WTC11 (cell line): ENCODE data around the gene MTMR3. TPM values are rescaled to one million over a fixed set of nuclear protein-coding genes. Genes with fewer than 3 reads are reported as not detected.

Experiments
- ATAC-seq: fragments of 200-7000 bp; cut with Tn5 transposase; 2 replicates; pipeline ENCODE4 v1.10.0; 2021; ENCODE audit warnings: mild to moderate bottlenecking, moderate library complexity
- CTCF ChIA-PET: fragments of 300-600 bp; sonication (Branson Sonifier 250); formaldehyde crosslinking; loops from one replicate; lab custom pipeline; 2021; ENCODE audit warnings: antibody characterized with exemption; lab: Charles Lee
- POLR2A ChIA-PET: fragments of 350-600 bp; sonication (Branson Sonifier 250); formaldehyde crosslinking; loops from one replicate; lab custom pipeline; 2021; ENCODE audit warnings: antibody characterized with exemption; lab: Charles Lee
- DNase-seq: peaks from one replicate; pipeline ENCODE4 v3.0.0; 2021; ENCODE audit warnings: low spot score
- H3K27ac Mint-ChIP-seq: 2 replicates; pipeline ENCODE4 v1.8.0; 2021; ENCODE audit warnings: mixed read lengths
- H3K27me3 Mint-ChIP-seq: 2 replicates; pipeline ENCODE4 v1.8.0; 2021; ENCODE audit warnings: low read depth, mild to moderate bottlenecking, moderate library complexity, mixed read lengths
- H3K36me3 Mint-ChIP-seq: 2 replicates; pipeline ENCODE4 v1.8.0; 2021; ENCODE audit warnings: mixed read lengths
- H3K4me1 Mint-ChIP-seq: 2 replicates; pipeline ENCODE4 v1.8.0; 2022; ENCODE audit warnings: mixed read lengths
- H3K4me3 Mint-ChIP-seq: 2 replicates; pipeline ENCODE4 v1.8.0; 2021; ENCODE audit warnings: mild to moderate bottlenecking, moderate library complexity, mixed read lengths
- H3K9me3 Mint-ChIP-seq: 2 replicates; pipeline ENCODE4 v1.8.0; 2021; ENCODE audit warnings: mixed read lengths
- ATF3 ChIP-seq: sonication (generic); formaldehyde crosslinking; conservative IDR thresholded peaks from 2 replicates; pipeline ENCODE4 v1.8.1; 2022; ENCODE audit warnings: mild to moderate bottlenecking, missing genetic modification reagents
- CREB1 ChIP-seq: sonication (generic); formaldehyde crosslinking; IDR thresholded peaks from 2 replicates; pipeline ENCODE4 v1.8.0; 2023; ENCODE audit warnings: mild to moderate bottlenecking, missing genetic modification reagents
- E2F1 ChIP-seq: sonication (generic); formaldehyde crosslinking; IDR thresholded peaks from 2 replicates; pipeline ENCODE4 v1.8.0; 2022; ENCODE audit warnings: mild to moderate bottlenecking, missing genetic modification reagents
- E2F4 ChIP-seq: sonication (generic); formaldehyde crosslinking; IDR thresholded peaks from 2 replicates; pipeline ENCODE4 v1.8.1; 2022; ENCODE audit warnings: low read depth, mild to moderate bottlenecking, moderate library complexity, missing genetic modification reagents, borderline replicate concordance
- E2F5 ChIP-seq: sonication (generic); formaldehyde crosslinking; IDR thresholded peaks from 2 replicates; pipeline ENCODE4 v1.8.1; 2022; ENCODE audit warnings: mild to moderate bottlenecking, moderate library complexity, missing genetic modification reagents
- FOXP4 ChIP-seq: sonication (generic); formaldehyde crosslinking; IDR thresholded peaks from 2 replicates; pipeline ENCODE4 v1.8.0; 2022; ENCODE audit warnings: mild to moderate bottlenecking, missing genetic modification reagents
- IRF1 ChIP-seq: sonication (generic); formaldehyde crosslinking; IDR thresholded peaks from 2 replicates; pipeline ENCODE4 v1.8.0; 2023; ENCODE audit warnings: missing genetic modification reagents
- JUN ChIP-seq: sonication (generic); formaldehyde crosslinking; IDR thresholded peaks from 2 replicates; pipeline ENCODE4 v1.8.0; 2023; ENCODE audit warnings: mild to moderate bottlenecking, missing genetic modification reagents
- MYBL2 ChIP-seq: sonication (generic); formaldehyde crosslinking; IDR thresholded peaks from 2 replicates; pipeline ENCODE4 v1.8.1; 2023; ENCODE audit warnings: mild to moderate bottlenecking, moderate library complexity, missing genetic modification reagents
- PRRX2 ChIP-seq: fragments of 250-450 bp; sonication (Bioruptor Pico); IDR thresholded peaks from 2 replicates; pipeline ENCODE4 v1.8.0; 2021; ENCODE audit warnings: mild to moderate bottlenecking
- SMAD3 ChIP-seq: sonication (generic); formaldehyde crosslinking; IDR thresholded peaks from 2 replicates; pipeline ENCODE4 v1.8.0; 2022; ENCODE audit warnings: missing genetic modification reagents, mild to moderate bottlenecking, borderline replicate concordance
- TEAD1 ChIP-seq: sonication (generic); formaldehyde crosslinking; IDR thresholded peaks from 2 replicates; pipeline ENCODE4 v1.8.0; 2022; ENCODE audit warnings: mild to moderate bottlenecking, missing genetic modification reagents
- ZMAT4 ChIP-seq: fragments of 250-450 bp; sonication (Bioruptor Pico); IDR thresholded peaks from 2 replicates; pipeline ENCODE4 v1.9.0; 2021; ENCODE audit warnings: mild to moderate bottlenecking
- ZNF219 ChIP-seq: sonication (generic); formaldehyde crosslinking; IDR thresholded peaks from 2 replicates; pipeline ENCODE4 v1.8.0; 2023; ENCODE audit warnings: missing genetic modification reagents, mild to moderate bottlenecking, borderline replicate concordance
- ZNF512 ChIP-seq: sonication (generic); formaldehyde crosslinking; IDR thresholded peaks from 2 replicates; pipeline ENCODE4 v1.8.1; 2022; ENCODE audit warnings: missing genetic modification reagents, borderline replicate concordance
- ZNF671 ChIP-seq: fragments of 250-450 bp; sonication (Bioruptor Pico); IDR thresholded peaks from 2 replicates; pipeline ENCODE4 v1.8.0; 2021; ENCODE audit warnings: mild to moderate bottlenecking
- total RNA-seq: library from RNA; stranded (reverse); gene quantifications from 3 replicates; pipeline ENCODE4 v1.2.3, GENCODE V29; 2021

MTMR3 gene
- total RNA-seq, 1 experiment from 2014 or later: 19.2 TPM

- no peaks in the 10 kb centered on the region for H3K4me1 Mint-ChIP-seq
- no peaks in the 10 kb centered on the region for H3K27me3 Mint-ChIP-seq
- H3K9me3 Mint-ChIP-seq: no peaks in the 10 kb centered on the region
- TF ChIP-seq IRF1 (CRISPR knock-in tag): no peak
- TF ChIP-seq E2F1 (CRISPR knock-in tag): no peak
- no peak for TF ChIP-seq E2F5
- TF ChIP-seq ATF3 (CRISPR knock-in tag): no peak
- no peak for TF ChIP-seq ZNF671 (CRISPR knock-in tag)
- TF ChIP-seq PRRX2 (CRISPR knock-in tag): no peak
- no peak for TF ChIP-seq ZMAT4 (CRISPR knock-in tag)
- TF ChIP-seq MYBL2: no peak
- no peak for TF ChIP-seq ZNF512 (CRISPR knock-in tag)
- TF ChIP-seq JUN: no peak
- no peak for TF ChIP-seq E2F4 (CRISPR knock-in tag)
- ATAC-seq (no peak), DNase-seq (no peak)
- no peak overlapping the region for H3K4me3 Mint-ChIP-seq
- ChIA-PET POLR2A (no interaction called here), CTCF (no interaction called here)
- H3K36me3 Mint-ChIP-seq: no peaks in the 10 kb centered on the region
- no peak overlapping the region for H3K27ac Mint-ChIP-seq
These were observed 84.5 kb downstream of the MTMR3 start for GRCh38 chr22:29967461-29967860.

GRCh38 chr22:29971607-29972006, 88.6 kb downstream of the MTMR3 start:
- no peak overlapping the region for H3K4me3 Mint-ChIP-seq
- H3K4me1 Mint-ChIP-seq: peaks cover 7% of the 10 kb centered on the region
- H3K27me3 Mint-ChIP-seq: no peaks in the 10 kb centered on the region
- H3K9me3 Mint-ChIP-seq: no peaks in the 10 kb centered on the region
- CTCF ChIA-PET: no interaction called here
- H3K27ac Mint-ChIP-seq: no peak overlapping the region
- DNase-seq (no peak), ATAC-seq (no peak)
- TF ChIP-seq FOXP4 (CRISPR knock-in tag): no peak
- TF ChIP-seq SMAD3 (CRISPR knock-in tag): no peak
- no peak for TF ChIP-seq TEAD1 (CRISPR knock-in tag)
- TF ChIP-seq ZNF219: no peak
- no peak for TF ChIP-seq CREB1
- TF ChIP-seq ZNF671 (CRISPR knock-in tag): no peak
- H3K36me3 Mint-ChIP-seq: no peaks in the 10 kb centered on the region
- POLR2A ChIA-PET: no interaction called here
